PC-3 (cell line): ENCODE results near the gene ANAPC7. TPM values are rescaled to one million over a fixed set of nuclear protein-coding genes. Genes with fewer than 3 reads are reported as not detected.

Source experiments
- ATAC-seq: fragments of 200-7000 bp; cut with Tn5 transposase; 2 replicates; pipeline ENCODE4 v1.9.1; 2020; ENCODE audit warnings: mild to moderate bottlenecking, moderate library complexity
- BruUV-seq: library from RNA; stranded (reverse); fragments of 400-500 nt; replicated peaks from 2 replicates; lab custom pipeline; 2021; lab: Mats Ljungman, UMichigan
- CTCF ChIA-PET: fragments of 300-600 bp; sonication (Branson Sonifier 250); formaldehyde crosslinking; loops from one replicate; lab custom pipeline; 2022; ENCODE audit warnings: antibody characterized with exemption; lab: Charles Lee
- POLR2A ChIA-PET: fragments of 300-600 bp; sonication (Branson Sonifier 250); formaldehyde crosslinking; loops from one replicate; lab custom pipeline; 2022; ENCODE audit warnings: antibody characterized with exemption; ENCODE audit not compliant: unreplicated experiment; lab: Charles Lee
- DNase-seq: peaks from one replicate; pipeline ENCODE4 v3.0.0-alpha.2; 2015
- H2AFZ ChIP-seq: fragments of 300-600 bp; sonication (generic); 2 replicates; pipeline ENCODE4 v1.6.0; 2016; ENCODE audit warnings: antibody characterized with exemption, low read length
- H3F3A ChIP-seq: fragments of 300-600 bp; sonication (generic); one replicate; pipeline ENCODE4 v1.6.0; 2017; ENCODE audit warnings: antibody characterized with exemption, low read length, control low read depth, mild to moderate bottlenecking; ENCODE audit not compliant: unreplicated experiment
- H3K27ac ChIP-seq: fragments of 300-600 bp; sonication (generic); 2 replicates; pipeline ENCODE4 v1.5.1; 2016; ENCODE audit warnings: mild to moderate bottlenecking, low read length
- H3K27me3 ChIP-seq: fragments of 300-600 bp; sonication (generic); 2 replicates; pipeline ENCODE4 v1.6.1; 2016; ENCODE audit warnings: low read length, mixed read lengths
- H3K36me3 ChIP-seq: fragments of 300-600 bp; sonication (generic); 2 replicates; pipeline ENCODE4 v1.6.1; 2016; ENCODE audit warnings: low read depth, mixed run types, low read length, mixed read lengths
- H3K4me1 ChIP-seq: fragments of 300-600 bp; sonication (generic); 2 replicates; pipeline ENCODE4 v1.5.1; 2016; ENCODE audit warnings: low read length; ENCODE audit not compliant: insufficient read depth
- H3K4me2 ChIP-seq: fragments of 300-600 bp; sonication (generic); 2 replicates; pipeline ENCODE4 v1.6.0; 2016; ENCODE audit warnings: low read length
- H3K4me3 ChIP-seq: fragments of 300-600 bp; sonication (generic); 2 replicates; pipeline ENCODE4 v1.5.1; 2016; ENCODE audit warnings: mild to moderate bottlenecking, low read length, mixed read lengths
- H3K79me2 ChIP-seq: fragments of 300-600 bp; sonication (generic); 2 replicates; pipeline ENCODE4 v1.6.1; 2017; ENCODE audit warnings: low read length, mixed read lengths
- H3K9ac ChIP-seq: fragments of 300-600 bp; sonication (generic); 2 replicates; pipeline ENCODE4 v1.6.0; 2016; ENCODE audit warnings: mild to moderate bottlenecking, low read length
- H3K9me2 ChIP-seq: fragments of 300-600 bp; sonication (generic); replicated peaks from 2 replicates; pipeline ENCODE4 v1.6.1; 2016; ENCODE audit warnings: mixed run types, low read length, mixed read lengths
- H3K9me3 ChIP-seq: fragments of 300-600 bp; sonication (generic); 2 replicates; pipeline ENCODE4 v1.6.1; 2016; ENCODE audit warnings: low read length, mixed read lengths
- H4K20me1 ChIP-seq: fragments of 300-600 bp; sonication (generic); 2 replicates; pipeline ENCODE4 v1.6.1; 2016; ENCODE audit warnings: low read length, mixed read lengths
- CTCF ChIP-seq: fragments of 300-600 bp; sonication (generic); conservative IDR thresholded peaks from 2 replicates; pipeline ENCODE4 v1.5.1; 2017; ENCODE audit warnings: antibody characterized with exemption, low read depth, mild to moderate bottlenecking, low read length
- EZH2 ChIP-seq: fragments of 300-600 bp; sonication (generic); IDR thresholded peaks from one replicate; pipeline ENCODE4 v1.6.1; 2017; ENCODE audit warnings: antibody characterized with exemption, mild to moderate bottlenecking, low read length; ENCODE audit not compliant: unreplicated experiment
- EZH2phosphoT487 ChIP-seq: fragments of 300-600 bp; sonication (generic); IDR thresholded peaks from 2 replicates; pipeline ENCODE4 v1.6.1; 2018; ENCODE audit warnings: mild to moderate bottlenecking, antibody characterized with exemption, low read length, borderline replicate concordance
- intact Hi-C: fragments of 100-400 bp; cut with micrococcal nuclease; formaldehyde crosslinking; loops from 2 replicates; pipeline ENCODE4 v1.9.0; 2023
- total RNA-seq: library from RNA; depleted of rRNA; stranded (reverse); fragments of >200 nt; gene quantifications from 2 replicates; pipeline ENCODE4 v1.2.3, GENCODE V29; 2014; rRNA removed

The ANAPC7 gene
- total RNA-seq, 1 experiment from 2014 or later: 80.5 TPM

- no peak overlapping the region for H3K4me3 ChIP-seq
- peaks cover 87% of the 10 kb centered on the region for H3K36me3 ChIP-seq
- no peaks in the 10 kb centered on the region for H3K27me3 ChIP-seq
- H3K27ac ChIP-seq: no peak overlapping the region
- peaks cover 70% of the 10 kb centered on the region for H3K79me2 ChIP-seq
- H3K9ac ChIP-seq: no peak overlapping the region
- no peaks in the 10 kb centered on the region for H3K9me2 ChIP-seq
- peaks cover 23% of the 10 kb centered on the region for H4K20me1 ChIP-seq
- DNase-seq (no peak), ATAC-seq (no peak)
- ChIA-PET POLR2A (no interaction called here), CTCF (interaction anchor here (0.7 kb wide), 1 partner anchor 486 kb away, joined by 4 read pairs; no protein-coding TSS in a partner anchor)
- no TSS peak for BruUV-seq
- H3K9me3 ChIP-seq: no peaks in the 10 kb centered on the region
- TF ChIP-seq EZH2: no peak
- no peak for TF ChIP-seq EZH2phosphoT487
- TF ChIP-seq CTCF: no peak
- intact Hi-C loops: no loop called here
- H3K4me1 ChIP-seq: no peaks in the 10 kb centered on the region
- H2AFZ ChIP-seq: no peak overlapping the region
- H3K4me2 ChIP-seq: no peak overlapping the region
- peaks cover 15% of the 10 kb centered on the region for H3F3A ChIP-seq
Observed at GRCh38 chr12:110330124-110330523, 73.4 kb downstream of the ANAPC7 start.

GRCh38 chr12:110329710-110330109, 73.8 kb downstream of the ANAPC7 start:
- POLR2A ChIA-PET: no interaction called here
- Histone ChIP-seq H3K4me2 (no peak overlapping the region), H3K9me2 (no peaks in the 10 kb centered on the region), H3K9ac (no peak overlapping the region), H3K9me3 (no peaks in the 10 kb centered on the region), H2AFZ (no peak overlapping the region), H4K20me1 (peaks cover 23% of the 10 kb centered on the region), H3K36me3 (peaks cover 83% of the 10 kb centered on the region), H3K4me1 (no peaks in the 10 kb centered on the region), H3K4me3 (no peak overlapping the region), H3K79me2 (peaks cover 70% of the 10 kb centered on the region), H3K27me3 (no peaks in the 10 kb centered on the region), H3F3A (peaks cover 15% of the 10 kb centered on the region), H3K27ac (no peak overlapping the region)
- DNase-seq (no peak), ATAC-seq (no peak)
- CTCF ChIA-PET: interaction anchor here (0.7 kb wide), 1 partner anchor 486 kb away, joined by 4 read pairs; no protein-coding TSS in a partner anchor
- BruUV-seq: no TSS peak
- intact Hi-C loops: no loop called here
- no peak for TF ChIP-seq CTCF

Other genes with a start within 250 kb of the ANAPC7 start
- gene ATP2A2, start 122.5 kb downstream of the ANAPC7 start, total RNA-seq: 174 and 211 TPM in 2 replicates
- gene ARPC3, start 46.6 kb upstream of the ANAPC7 start, total RNA-seq: 202 and 292 TPM in 2 replicates
- 31.4 and 32.5 TPM in 2 replicates for gene GPN3, start 64.5 kb upstream of the ANAPC7 start, total RNA-seq
- 19.5 and 27.8 TPM in 2 replicates for gene FAM216A, start 65.1 kb upstream of the ANAPC7 start, total RNA-seq
- gene VPS29, start 98.4 kb upstream of the ANAPC7 start, total RNA-seq: 96.5 and 114 TPM in 2 replicates
- gene RAD9B, start 98.6 kb upstream of the ANAPC7 start, total RNA-seq: 0.40 and 0.52 TPM in 2 replicates
- gene PPTC7, start 179.6 kb upstream of the ANAPC7 start, total RNA-seq: 9.0 and 16.0 TPM in 2 replicates
- 40.0 and 40.6 TPM in 2 replicates for gene TCTN1, start 210.4 kb upstream of the ANAPC7 start, total RNA-seq